Uterus (tissue), 4 donors: ENCODE results near the gene MIB2. TPM values are rescaled to one million over a fixed set of nuclear protein-coding genes. Genes with fewer than 3 reads are reported as not detected.

Experiments
- DNase-seq, 2 donors: peaks; one replicate each; pipeline ENCODE4 v3.0.0-alpha.2; 2019 to 2020
- H3K27ac ChIP-seq, 2 donors: fragments of 200-600 bp; sonication (generic); 1 replicate in 1 of 2; 2 replicates in 1 of 2; pipeline ENCODE4 v1.5.1; 2016 to 2018
- H3K27me3 ChIP-seq, 2 donors: fragments of 200-600 bp; sonication (generic); one replicate each; pipeline ENCODE4 v1.5.1; 2018 to 2019; ENCODE audit warnings: control low read depth in 1 of 2
- H3K36me3 ChIP-seq, 2 donors: fragments of 200-600 bp; sonication (generic); one replicate each; pipeline ENCODE4 v1.5.1; 2019; ENCODE audit warnings: control low read depth in 1 of 2
- H3K4me1 ChIP-seq, 2 donors: fragments of 200-600 bp; sonication (generic); one replicate each; pipeline ENCODE4 v1.5.1; 2018 to 2019; ENCODE audit warnings: control low read depth in 1 of 2
- H3K4me3 ChIP-seq, 2 donors: fragments of 200-600 bp; sonication (generic); 1 replicate in 1 of 2; 2 replicates in 1 of 2; pipeline ENCODE4 v1.5.1; 2018 to 2019; ENCODE audit warnings: mild to moderate bottlenecking in 1 of 2
- H3K9me3 ChIP-seq, 2 donors: fragments of 200-600 bp; sonication (generic); one replicate each; pipeline ENCODE4 v1.5.1; 2019; ENCODE audit warnings: control low read depth in 1 of 2
- CTCF ChIP-seq, 4 experiments: fragments of 200-600 bp in 2 of 4; fragments of 450-650 bp in 2 of 4; sonication (generic) in 2 of 4; IDR thresholded peaks; one replicate each; pipeline ENCODE4 v1.5.1; 2016 to 2019; ENCODE audit warnings: antibody characterized with exemption in 4 of 4, mild to moderate bottlenecking in 2 of 4, moderate library complexity in 1 of 4
- POLR2A ChIP-seq, 2 donors: fragments of 450-650 bp; IDR thresholded peaks; one replicate each; pipeline ENCODE4 v1.6.1; 2016; ENCODE audit warnings: antibody characterized with exemption in 2 of 2, mild to moderate bottlenecking in 1 of 2, moderate library complexity in 1 of 2
- intact Hi-C: fragments of 100-400 bp; cut with DNase I; formaldehyde crosslinking; loops from one replicate; pipeline ENCODE4 v1.15.1; 2023; ENCODE audit warnings: low total_unique reads
- total RNA-seq, 4 donors: library from RNA; depleted of rRNA in 3 of 4; stranded (reverse); fragments of >200 nt in 3 of 4; gene quantifications; one replicate each; pipeline versions ENCODE4 v1.1.0 to v1.2.4, GENCODE V29; 2014 to 2023
- donor health status: DM: yes; HTN: yes; CAD: no.

MIB2 gene
- 10 to 100 TPM; 43.0 to 78.2 (median 57.6) TPM for total RNA-seq

GRCh38 chr1:1615256-1616044 lies at the start of gene MIB2:
Gene MIB2, plus strand, starts transcription at chr1:1615500. Its CDS starts 7,953 bp downstream, at chr1:1623453.
- Histone ChIP-seq H3K27ac (peak within 1 kb of the TSS; percentile 100), H3K36me3 (no peaks in the 10 kb centered on the region), H3K4me1 (peaks cover 0 to 21% of the 10 kb centered on the region in 2 donors), H3K4me3 (peak within 1 kb of the TSS; percentile 83 to 97), H3K27me3 (no peaks in the 10 kb centered on the region), H3K9me3 (no peaks in the 10 kb centered on the region)
- intact Hi-C loops = no loop called here
- TF ChIP-seq CTCF (IDR thresholded peaks at IDR 0.05) = peak in 1 of 4 experiments; percentile 21
- peak in 1 of 2 donors; percentile 93 for TF ChIP-seq POLR2A (IDR thresholded peaks at IDR 0.05)
- peak; percentile 92 to 96 for DNase-seq

GRCh38 chr1:1567152-1567875 lies 48.0 kb upstream of the MIB2 start:
- intact Hi-C loops = no loop called here
- H3K36me3 ChIP-seq = no peaks in the 10 kb centered on the region
- TF ChIP-seq CTCF (IDR thresholded peaks at IDR 0.05) = no peak
- TF ChIP-seq POLR2A (IDR thresholded peaks at IDR 0.05) = no peak
- no peak overlapping the region for H3K27ac ChIP-seq
- no peaks in the 10 kb centered on the region for H3K27me3 ChIP-seq
- H3K4me3 ChIP-seq = no peak overlapping the region
- no peaks in the 10 kb centered on the region for H3K4me1 ChIP-seq
- no peak for DNase-seq
- H3K9me3 ChIP-seq = no peaks in the 10 kb centered on the region

- no peaks in the 10 kb centered on the region for H3K4me1 ChIP-seq
These were observed 47.4 kb upstream of the MIB2 start for GRCh38 chr1:1567891-1568291.

GRCh38 chr1:1569341-1569740 lies 46.0 kb upstream of the MIB2 start:
- Histone ChIP-seq H3K4me1 (no peaks in the 10 kb centered on the region), H3K9me3 (no peaks in the 10 kb centered on the region), H3K27ac (no peak overlapping the region), H3K4me3 (no peak overlapping the region), H3K36me3 (no peaks in the 10 kb centered on the region), H3K27me3 (no peaks in the 10 kb centered on the region)
- no peak for DNase-seq
- intact Hi-C loops = no loop called here
- no peak for TF ChIP-seq POLR2A (IDR thresholded peaks at IDR 0.05)
- no peak for TF ChIP-seq CTCF (IDR thresholded peaks at IDR 0.05)

More at GRCh38 chr1:1567891-1568291, 47.4 kb upstream of the MIB2 start:
- H3K4me3 ChIP-seq = no peak overlapping the region
- no peaks in the 10 kb centered on the region for H3K9me3 ChIP-seq
- no peak for DNase-seq
- H3K36me3 ChIP-seq = no peaks in the 10 kb centered on the region
- intact Hi-C loops = no loop called here
- no peaks in the 10 kb centered on the region for H3K27me3 ChIP-seq
- TF ChIP-seq CTCF (IDR thresholded peaks at IDR 0.05) (no peak), POLR2A (IDR thresholded peaks at IDR 0.05) (no peak)
- no peak overlapping the region for H3K27ac ChIP-seq
